Endodermal cell (in vitro differentiated cells): ENCODE data around the gene CNRIP1. TPM values are rescaled to one million over a fixed set of nuclear protein-coding genes. Genes with fewer than 3 reads are reported as not detected.

Source experiments
- DNase-seq: peaks from one replicate; pipeline ENCODE4 v3.0.0-alpha.2; 2017
- H3K27ac ChIP-seq: 2 replicates; pipeline ENCODE4 v1.5.1; 2013; ENCODE audit warnings: mild to moderate bottlenecking, low read depth, low read length, moderate library complexity
- H3K27me3 ChIP-seq: 2 replicates; pipeline ENCODE4 v1.6.1; 2013; ENCODE audit warnings: mild to moderate bottlenecking, low read length, moderate library complexity; ENCODE audit not compliant: insufficient read depth, control insufficient read depth, poor library complexity, severe bottlenecking
- H3K36me3 ChIP-seq: 2 replicates; pipeline ENCODE4 v1.7.0; 2013; ENCODE audit warnings: mild to moderate bottlenecking, low read length, moderate library complexity; ENCODE audit not compliant: control insufficient read depth, insufficient read depth
- H3K4me1 ChIP-seq: one replicate; pipeline ENCODE4 v1.7.0; 2013; ENCODE audit warnings: low read length; ENCODE audit not compliant: control insufficient read depth, insufficient read depth
- H3K4me3 ChIP-seq: 2 replicates; pipeline ENCODE4 v1.5.1; 2013; ENCODE audit warnings: mild to moderate bottlenecking, low read length, moderate library complexity
- H3K9ac ChIP-seq: 2 replicates; pipeline ENCODE4 v1.6.1; 2013; ENCODE audit warnings: mild to moderate bottlenecking, low read length, moderate library complexity; ENCODE audit not compliant: poor library complexity, severe bottlenecking; ENCODE audit errors: extremely low read depth
- H3K9me3 ChIP-seq: 2 replicates; pipeline ENCODE4 v1.6.1; 2013; ENCODE audit warnings: mild to moderate bottlenecking, low read length, moderate library complexity; ENCODE audit not compliant: control insufficient read depth
- H3K27ac Mint-ChIP-seq: 2 replicates; pipeline ENCODE4 v1.8.0; 2020; ENCODE audit warnings: mixed read lengths
- H3K27me3 Mint-ChIP-seq: 2 replicates; pipeline ENCODE4 v1.8.0; 2021; ENCODE audit warnings: mild to moderate bottlenecking, mixed read lengths; ENCODE audit not compliant: insufficient read depth
- H3K36me3 Mint-ChIP-seq: 2 replicates; pipeline ENCODE4 v1.8.0; 2020; ENCODE audit warnings: low read depth, mixed read lengths
- H3K4me1 Mint-ChIP-seq: 2 replicates; pipeline ENCODE4 v1.8.0; 2020; ENCODE audit warnings: mixed read lengths
- H3K4me3 Mint-ChIP-seq: 2 replicates; pipeline ENCODE4 v1.8.0; 2020; ENCODE audit warnings: mild to moderate bottlenecking, moderate library complexity, mixed read lengths
- H3K9me3 Mint-ChIP-seq: 2 replicates; pipeline ENCODE4 v1.8.0; 2020; ENCODE audit warnings: mild to moderate bottlenecking, mixed read lengths
- WGBS, 2 experiments: methylation state at CpG; one replicate each; pipeline versions ENCODE4 v1.1.5 to v1.1.7; 2013; ENCODE audit warnings: missing lambda C conversion rate in 2 of 2, mixed read lengths in 1 of 2; ENCODE audit not compliant: insufficient coverage in 1 of 2, insufficient read length in 1 of 2; 5-methylcytosine and 5-hydroxymethylcytosine counted together
- total RNA-seq, 2 donors: library from RNA; stranded (reverse); fragmentation: NEBNext Ultra II Directional in 1 of 2; extraction: Animal tissue kit (Norgen Biotek cat#: 25700) in 1 of 2; gene quantifications; 2 replicates in 1 of 2; 3 replicates in 1 of 2; pipeline ENCODE4 v1.2.1, GENCODE V29; 2021
- TF ChIP-seq, protein P1 (sequence below): fragments of 200-600 bp; sonication (generic); conservative IDR thresholded peaks from 2 replicates; pipeline ENCODE4 v1.5.0; 2021; ENCODE audit warnings: antibody characterized with exemption, mild to moderate bottlenecking

The CNRIP1 gene
- total RNA-seq, 2 donors from 2014 or later = 0.57 TPM; not detected in 1

GRCh38 chr2:68367953-68368653 lies 48.4 kb upstream of the CNRIP1 start:
- WGBS, 2 experiments = 78 to 100% methylated on average over 1 to 5 of the region's 5 CpGs
- peaks cover 7% of the 10 kb centered on the region for H3K4me1 Mint-ChIP-seq
- Histone ChIP-seq H3K27me3 (no peaks in the 10 kb centered on the region), H3K27ac (peak overlapping the region; percentile 72), H3K4me1 (no peaks in the 10 kb centered on the region), H3K9me3 (no peaks in the 10 kb centered on the region), H3K4me3 (no peak overlapping the region), H3K9ac (no peak overlapping the region), H3K36me3 (no peaks in the 10 kb centered on the region)
- no peak overlapping the region for H3K27ac Mint-ChIP-seq
- no peaks in the 10 kb centered on the region for H3K36me3 Mint-ChIP-seq
- TF ChIP-seq, protein P1, sequence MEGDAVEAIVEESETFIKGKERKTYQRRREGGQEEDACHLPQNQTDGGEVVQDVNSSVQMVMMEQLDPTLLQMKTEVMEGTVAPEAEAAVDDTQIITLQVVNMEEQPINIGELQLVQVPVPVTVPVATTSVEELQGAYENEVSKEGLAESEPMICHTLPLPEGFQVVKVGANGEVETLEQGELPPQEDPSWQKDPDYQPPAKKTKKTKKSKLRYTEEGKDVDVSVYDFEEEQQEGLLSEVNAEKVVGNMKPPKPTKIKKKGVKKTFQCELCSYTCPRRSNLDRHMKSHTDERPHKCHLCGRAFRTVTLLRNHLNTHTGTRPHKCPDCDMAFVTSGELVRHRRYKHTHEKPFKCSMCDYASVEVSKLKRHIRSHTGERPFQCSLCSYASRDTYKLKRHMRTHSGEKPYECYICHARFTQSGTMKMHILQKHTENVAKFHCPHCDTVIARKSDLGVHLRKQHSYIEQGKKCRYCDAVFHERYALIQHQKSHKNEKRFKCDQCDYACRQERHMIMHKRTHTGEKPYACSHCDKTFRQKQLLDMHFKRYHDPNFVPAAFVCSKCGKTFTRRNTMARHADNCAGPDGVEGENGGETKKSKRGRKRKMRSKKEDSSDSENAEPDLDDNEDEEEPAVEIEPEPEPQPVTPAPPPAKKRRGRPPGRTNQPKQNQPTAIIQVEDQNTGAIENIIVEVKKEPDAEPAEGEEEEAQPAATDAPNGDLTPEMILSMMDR = no peak
- H3K4me3 Mint-ChIP-seq = no peak overlapping the region
- H3K27me3 Mint-ChIP-seq = peaks cover 2% of the 10 kb centered on the region
- no peaks in the 10 kb centered on the region for H3K9me3 Mint-ChIP-seq
- no peak for DNase-seq

DNA sequence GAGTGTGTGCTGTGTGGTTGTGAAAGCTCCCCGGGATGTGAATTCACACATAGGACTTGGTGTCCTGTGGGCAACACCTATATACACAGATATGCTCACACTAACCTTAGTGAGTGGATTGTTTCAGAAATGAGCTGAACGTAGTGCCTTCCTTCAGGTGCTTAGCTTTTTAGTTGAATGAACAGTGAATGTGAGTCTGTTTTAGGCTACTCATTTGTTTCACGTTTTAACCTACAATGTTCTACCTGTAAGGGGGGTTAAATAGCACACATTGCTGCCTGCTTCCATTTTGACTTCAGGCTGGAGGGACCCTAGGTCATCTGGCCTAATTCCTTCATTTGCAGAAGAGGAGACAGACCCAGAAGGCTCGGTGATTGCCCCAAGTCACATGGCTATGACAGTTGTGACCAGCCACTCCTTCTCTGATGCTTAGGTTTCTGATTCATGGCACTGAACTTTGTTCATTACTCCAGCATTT lies 46.4 kb upstream of the CNRIP1 start:
- Histone ChIP-seq H3K36me3 (no peaks in the 10 kb centered on the region), H3K9ac (no peak overlapping the region), H3K27ac (no peak overlapping the region), H3K4me3 (no peak overlapping the region), H3K9me3 (no peaks in the 10 kb centered on the region), H3K27me3 (no peaks in the 10 kb centered on the region), H3K4me1 (no peaks in the 10 kb centered on the region)
- DNase-seq = no peak
- Mint-ChIP-seq H3K27ac (no peak overlapping the region), H3K4me1 (peaks cover 7% of the 10 kb centered on the region), H3K9me3 (no peaks in the 10 kb centered on the region), H3K4me3 (no peak overlapping the region), H3K36me3 (no peaks in the 10 kb centered on the region), H3K27me3 (peaks cover 9% of the 10 kb centered on the region)
- WGBS, 2 experiments = 87 to 100% methylated on average over 2 to 3 of the region's 4 CpGs
- TF ChIP-seq, protein P1 = no peak

- H3K27ac ChIP-seq = no peak within 1 kb of the TSS
- Mint-ChIP-seq H3K4me3 (no peak within 1 kb of the TSS), H3K27ac (no peak within 1 kb of the TSS), H3K36me3 (no peaks in the 10 kb centered on the region), H3K4me1 (peaks cover 7% of the 10 kb centered on the region), H3K9me3 (no peaks in the 10 kb centered on the region), H3K27me3 (peaks cover 9% of the 10 kb centered on the region)
- H3K9me3 ChIP-seq = no peaks in the 10 kb centered on the region
- no peak for DNase-seq
- H3K36me3 ChIP-seq = no peaks in the 10 kb centered on the region
- TF ChIP-seq, protein P1 = no peak
- no peaks in the 10 kb centered on the region for H3K4me1 ChIP-seq
- no peak within 1 kb of the TSS for H3K9ac ChIP-seq
- no peaks in the 10 kb centered on the region for H3K27me3 ChIP-seq
- 88 to 89% methylated on average over 6 to 7 of the region's 7 CpGs for WGBS, 2 experiments
- no peak within 1 kb of the TSS for H3K4me3 ChIP-seq
These were observed 45.3 kb upstream of the CNRIP1 start, which contains the start of gene PLEK for GRCh38 chr2:68365087-68365486. PLEK (plus strand) TSS chr2:68365282; CDS start chr2:68365352, 70 bp downstream.
